Measurements from ENCODE around the gene HHIPL1.

The HHIPL1 gene

DNA sequence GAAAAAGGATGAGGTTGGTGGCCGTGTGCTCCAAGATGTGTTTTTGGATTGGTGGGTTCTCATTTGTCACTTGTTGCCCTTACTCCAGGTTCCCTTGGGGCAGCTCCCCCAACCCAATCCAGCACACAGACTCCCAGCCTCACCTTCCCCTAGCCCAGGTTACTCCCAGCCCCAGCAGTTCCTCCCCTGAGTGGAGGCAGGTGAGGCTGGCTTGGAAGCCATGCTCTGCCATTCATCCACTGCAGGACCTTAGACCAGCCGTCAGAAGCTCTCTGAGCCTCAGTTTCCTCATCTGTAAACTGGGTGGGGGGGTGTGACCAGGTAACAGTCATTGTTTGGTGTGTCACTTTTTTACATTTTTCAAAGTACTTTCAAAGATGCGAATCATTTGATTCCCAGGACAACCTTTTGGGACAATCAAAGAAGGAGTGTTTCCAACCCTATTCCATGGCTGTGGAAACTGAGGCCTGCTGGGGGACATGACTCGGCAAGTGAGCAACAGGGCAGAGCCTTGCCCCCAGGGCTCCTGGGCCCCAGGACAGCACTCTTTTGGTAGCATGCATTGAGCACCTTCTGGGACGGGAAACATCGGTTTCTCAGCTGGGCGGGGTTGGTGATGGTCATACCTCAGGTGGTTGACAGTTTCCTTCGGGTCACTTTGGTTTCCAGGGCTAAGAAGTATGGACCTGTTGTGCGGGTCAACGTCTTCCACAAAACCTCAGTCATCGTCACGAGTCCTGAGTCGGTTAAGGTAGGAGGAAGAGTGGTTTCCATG lies 46.4 kb downstream of the HHIPL1 start:
- DNase-seq, result no peak

- no peak for DNase-seq
Measured at GRCh38 chr14:99693918-99694317, 49.0 kb downstream of the HHIPL1 start.

DNA sequence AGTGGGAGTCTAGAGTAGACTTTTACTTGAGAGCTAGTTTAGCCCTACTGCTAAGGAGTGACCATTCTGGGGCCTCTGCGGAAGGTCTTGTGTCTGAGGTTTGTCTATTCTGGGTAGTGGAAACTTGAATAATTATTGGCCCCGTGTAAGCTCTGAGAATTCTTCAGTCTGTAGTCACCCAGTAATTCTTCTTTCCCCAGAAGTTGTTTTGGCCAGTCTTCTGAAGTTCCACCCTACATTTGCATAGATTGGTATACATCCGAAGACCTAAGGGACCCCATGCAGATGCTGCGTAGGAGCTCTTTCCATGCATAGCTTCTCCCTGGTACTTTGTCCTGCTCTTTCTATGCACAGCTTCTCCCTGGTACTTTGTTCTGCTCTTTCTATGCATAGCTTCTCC lies 52.0 kb downstream of the HHIPL1 start:
- no peak for DNase-seq

GRCh38 chr14:99698236-99698635 lies 53.3 kb downstream of the HHIPL1 start:
- DNase-seq, result no peak

- DNase-seq, result no peak
Measured at GRCh38 chr14:99698642-99699041, 53.7 kb downstream of the HHIPL1 start.

GRCh38 chr14:99699085-99699760 lies 54.3 kb downstream of the HHIPL1 start:
- DNase-seq, result no peak

DNA sequence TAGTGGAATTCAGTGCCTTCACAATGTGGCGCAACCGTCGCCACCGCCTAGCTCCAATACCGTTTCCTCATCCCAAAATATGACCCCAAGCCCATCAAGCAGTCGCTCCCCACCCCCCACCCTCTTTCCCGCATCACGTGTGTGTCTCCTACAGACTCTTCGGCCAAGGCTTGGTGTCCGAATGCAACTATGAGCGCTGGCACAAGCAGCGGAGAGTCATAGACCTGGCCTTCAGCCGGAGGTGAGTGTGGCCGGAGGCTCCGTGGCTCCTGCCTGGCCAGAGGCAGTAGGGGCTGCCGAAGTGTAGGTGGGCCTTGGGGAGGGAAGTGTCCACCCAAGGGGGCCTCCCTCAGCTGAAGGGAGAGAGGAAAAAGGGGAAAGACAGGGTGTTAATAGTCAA lies 54.9 kb downstream of the HHIPL1 start:
- no peak for DNase-seq

- DNase-seq, result no peak
Measured at GRCh38 chr14:99700379-99700778, 55.5 kb downstream of the HHIPL1 start.

- no peak for DNase-seq
Measured at GRCh38 chr14:99701260-99701659, 56.3 kb downstream of the HHIPL1 start.

GRCh38 chr14:99702115-99702514 lies 57.2 kb downstream of the HHIPL1 start:
- DNase-seq, result no peak

GRCh38 chr14:99703381-99703780 lies 58.5 kb downstream of the HHIPL1 start:
- DNase-seq, result no peak

GRCh38 chr14:99704037-99704436 lies 59.1 kb downstream of the HHIPL1 start:
- no peak for DNase-seq

GRCh38 chr14:99706107-99706900 lies 61.4 kb downstream of the HHIPL1 start:
- DNase-seq, result no peak

DNA sequence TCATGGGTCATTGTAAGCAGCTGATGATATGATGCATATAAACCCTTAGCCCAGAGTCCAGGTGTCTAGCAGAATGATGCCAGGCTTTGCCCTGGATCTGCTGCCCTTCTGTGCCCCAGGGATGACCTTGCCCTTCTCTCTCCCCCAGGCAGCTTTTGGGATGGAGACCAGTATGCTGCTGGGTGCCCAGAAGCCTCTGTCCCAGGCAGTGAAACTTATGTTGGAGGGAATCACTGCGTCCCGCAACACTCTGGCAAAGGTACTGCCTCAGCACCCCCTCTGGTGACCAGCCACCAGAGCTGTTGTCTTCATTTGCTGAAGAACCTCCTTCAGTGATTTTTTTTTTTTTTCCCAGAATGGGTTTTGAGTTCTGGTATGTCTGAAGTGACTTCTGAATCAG lies 62.5 kb downstream of the HHIPL1 start:
- DNase-seq, result no peak

DNA sequence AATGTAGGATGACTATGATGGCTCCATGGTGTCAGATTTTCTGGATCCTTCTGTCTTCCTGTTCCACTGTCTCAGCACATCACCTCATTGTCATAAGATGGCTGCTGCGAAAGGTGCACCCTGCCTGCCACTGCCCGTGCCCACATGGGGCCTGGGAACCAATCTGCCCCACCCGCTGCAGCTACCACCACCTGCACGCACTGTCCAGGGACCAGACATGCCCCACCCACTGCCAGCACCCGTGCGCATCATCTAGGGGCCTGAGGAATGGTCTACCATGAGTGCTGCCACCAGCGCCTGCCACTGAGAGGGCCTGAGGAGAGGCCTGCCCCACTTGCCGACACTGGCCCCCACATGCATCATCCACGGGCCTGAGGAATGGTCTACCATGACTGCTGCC lies 63.0 kb downstream of the HHIPL1 start:
- DNase-seq, result no peak

DNA sequence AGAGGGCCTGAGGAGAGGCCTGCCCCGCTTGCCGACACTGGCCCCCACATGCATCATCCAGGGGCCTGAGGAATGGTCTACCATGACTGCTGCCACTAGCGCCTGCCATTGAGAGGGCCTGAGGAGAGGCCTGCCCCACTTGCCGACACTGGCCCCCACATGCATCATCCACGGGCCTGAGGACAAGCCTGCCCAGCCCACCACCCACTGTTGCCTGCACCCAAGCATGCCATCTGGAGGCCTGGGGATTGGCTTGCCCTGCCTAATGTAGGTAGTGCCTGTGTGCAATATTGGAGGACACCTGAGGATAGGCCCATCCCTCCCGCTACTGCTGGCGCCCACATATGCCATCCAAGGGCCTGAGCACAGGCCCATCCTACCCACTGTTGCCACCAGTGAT lies 63.5 kb downstream of the HHIPL1 start:
- DNase-seq, result no peak

GRCh38 chr14:99713972-99714371 lies 69.0 kb downstream of the HHIPL1 start:
- DNase-seq, result no peak

- DNase-seq, result no peak
Measured at GRCh38 chr14:99715266-99716000, 70.5 kb downstream of the HHIPL1 start.

- no peak for DNase-seq
Measured at GRCh38 chr14:99716091-99716849, 71.3 kb downstream of the HHIPL1 start.

- no peak for DNase-seq
Measured at GRCh38 chr14:99716850-99717681, 72.1 kb downstream of the HHIPL1 start.

GRCh38 chr14:99717682-99718013 lies 72.7 kb downstream of the HHIPL1 start:
- no peak for DNase-seq

All from stimulated activated CD4-positive, alpha-beta T cell treated with anti-CD3 and anti-CD28 coated beads, Interleukin-4, amount 100 ng/mL, for 24 hours (primary cell).